ENCODE data around the gene LIMCH1.

LIMCH1 gene

DNA sequence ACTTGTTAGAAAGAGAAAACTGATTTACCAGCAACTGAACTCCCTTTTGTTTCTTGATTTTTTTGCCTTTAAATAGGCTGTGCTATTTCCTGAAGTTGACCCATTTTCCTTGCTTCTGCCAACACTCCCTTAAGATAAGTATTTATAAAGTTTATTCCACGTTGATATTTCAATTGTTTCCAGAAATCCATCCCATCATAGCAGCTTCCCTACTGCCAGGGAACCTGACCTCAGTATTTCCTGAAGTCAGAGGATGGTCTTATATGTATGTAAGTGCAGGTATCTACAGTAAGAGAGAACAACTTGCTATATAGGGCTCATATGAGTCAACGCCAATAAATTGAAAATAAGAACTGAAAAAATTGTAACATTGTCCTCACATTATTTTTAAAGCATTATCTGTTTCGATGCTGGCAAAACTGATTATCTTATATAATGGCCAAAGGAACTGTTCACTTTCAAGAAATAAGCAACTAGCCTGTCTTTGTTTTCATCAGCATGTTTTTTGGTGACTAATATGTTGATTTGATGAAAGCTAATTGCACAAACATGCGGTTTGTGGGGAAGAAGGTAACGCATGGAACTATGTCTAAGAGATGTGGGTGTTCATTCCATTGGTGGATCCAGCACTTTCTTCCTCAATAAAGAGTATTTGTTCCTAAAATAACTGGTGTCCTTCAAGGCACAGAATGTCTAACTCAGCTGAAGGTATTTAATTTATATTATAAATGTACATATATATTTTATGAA is 4.7 kb downstream of the LIMCH1 start:
- in situ Hi-C loops (cut with HindIII; ENCODE audit: low sequenced_read_pairs) = no loop called here
- DNase-seq (ENCODE audit: low read depth, low spot score) = no peak
- TF ChIP-seq, protein P1, sequence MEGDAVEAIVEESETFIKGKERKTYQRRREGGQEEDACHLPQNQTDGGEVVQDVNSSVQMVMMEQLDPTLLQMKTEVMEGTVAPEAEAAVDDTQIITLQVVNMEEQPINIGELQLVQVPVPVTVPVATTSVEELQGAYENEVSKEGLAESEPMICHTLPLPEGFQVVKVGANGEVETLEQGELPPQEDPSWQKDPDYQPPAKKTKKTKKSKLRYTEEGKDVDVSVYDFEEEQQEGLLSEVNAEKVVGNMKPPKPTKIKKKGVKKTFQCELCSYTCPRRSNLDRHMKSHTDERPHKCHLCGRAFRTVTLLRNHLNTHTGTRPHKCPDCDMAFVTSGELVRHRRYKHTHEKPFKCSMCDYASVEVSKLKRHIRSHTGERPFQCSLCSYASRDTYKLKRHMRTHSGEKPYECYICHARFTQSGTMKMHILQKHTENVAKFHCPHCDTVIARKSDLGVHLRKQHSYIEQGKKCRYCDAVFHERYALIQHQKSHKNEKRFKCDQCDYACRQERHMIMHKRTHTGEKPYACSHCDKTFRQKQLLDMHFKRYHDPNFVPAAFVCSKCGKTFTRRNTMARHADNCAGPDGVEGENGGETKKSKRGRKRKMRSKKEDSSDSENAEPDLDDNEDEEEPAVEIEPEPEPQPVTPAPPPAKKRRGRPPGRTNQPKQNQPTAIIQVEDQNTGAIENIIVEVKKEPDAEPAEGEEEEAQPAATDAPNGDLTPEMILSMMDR (IDR thresholded peaks at IDR 0.05; ENCODE audit: low read depth, low read length) = no peak
- no peak overlapping the region for H3K4me3 ChIP-seq (ENCODE audit: low read depth, low read length)

DNA sequence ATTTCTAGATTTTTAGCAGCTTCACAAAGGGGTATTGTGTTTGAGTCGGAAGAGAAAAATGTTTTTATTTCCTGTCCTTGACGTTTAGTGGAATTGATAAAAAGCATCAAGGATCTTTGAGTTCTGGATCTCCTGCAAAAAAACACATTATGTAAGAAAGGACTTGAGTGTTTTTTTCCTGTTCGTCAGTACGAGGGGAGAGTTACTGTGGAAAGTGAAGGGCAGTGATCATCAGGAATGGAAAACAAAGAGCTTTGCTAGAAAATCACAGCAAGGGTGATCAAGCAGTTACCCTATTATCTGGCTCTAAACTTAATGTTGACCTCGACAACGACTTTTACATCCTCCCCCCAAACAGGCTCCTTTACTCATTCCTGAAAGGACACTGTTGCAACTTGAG is 7.3 kb downstream of the LIMCH1 start:
- TF ChIP-seq, protein P1 (IDR thresholded peaks at IDR 0.05; ENCODE audit: low read depth, low read length) = no peak
- H3K4me3 ChIP-seq (ENCODE audit: low read depth, low read length) = no peak overlapping the region
- in situ Hi-C loops (cut with HindIII; ENCODE audit: low sequenced_read_pairs) = no loop called here
- no peak for DNase-seq (ENCODE audit: low read depth, low spot score)

GRCh38 chr4:41546638-41547037 is 8.7 kb downstream of the LIMCH1 start:
- no peak for DNase-seq (ENCODE audit: low read depth, low spot score)
- TF ChIP-seq, protein P1 (IDR thresholded peaks at IDR 0.05; ENCODE audit: low read depth, low read length) = no peak
- H3K4me3 ChIP-seq (ENCODE audit: low read depth, low read length) = no peak overlapping the region
- in situ Hi-C loops (cut with HindIII; ENCODE audit: low sequenced_read_pairs) = no loop called here

DNA sequence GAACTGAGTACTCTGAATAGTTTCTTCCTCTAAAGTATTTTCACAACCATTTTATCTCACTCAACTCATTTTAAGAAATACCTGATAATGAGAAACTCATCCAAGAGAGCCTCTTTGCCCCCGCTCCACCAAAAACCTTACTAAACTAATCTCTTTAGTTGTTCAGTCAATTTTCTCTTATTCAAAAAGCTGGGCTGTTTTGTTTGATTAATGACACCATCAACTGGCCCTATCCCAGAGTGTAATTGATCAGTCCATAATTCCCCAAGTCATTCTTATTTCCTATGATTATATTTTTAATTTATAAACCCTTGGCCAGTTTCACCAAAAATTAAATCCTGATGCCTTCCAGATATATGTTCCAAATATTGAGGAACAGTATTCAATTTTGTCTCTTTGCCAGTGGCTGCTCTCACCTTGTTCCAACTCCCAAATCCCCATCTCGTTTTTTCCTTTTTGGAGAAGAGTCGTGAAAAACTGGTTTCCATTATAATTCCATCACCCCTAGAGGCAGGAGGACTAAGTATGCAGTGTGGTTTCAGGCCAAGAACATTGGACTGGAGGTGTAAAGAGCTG is 10.4 kb downstream of the LIMCH1 start:
- TF ChIP-seq, protein P1 (IDR thresholded peaks at IDR 0.05; ENCODE audit: low read depth, low read length) = no peak
- H3K4me3 ChIP-seq (ENCODE audit: low read depth, low read length) = no peak overlapping the region
- in situ Hi-C loops (cut with HindIII; ENCODE audit: low sequenced_read_pairs) = no loop called here
- DNase-seq (ENCODE audit: low read depth, low spot score) = no peak

- TF ChIP-seq, protein P1 (IDR thresholded peaks at IDR 0.05; ENCODE audit: low read depth, low read length) = no peak
- no peak for DNase-seq (ENCODE audit: low read depth, low spot score)
- no peak overlapping the region for H3K4me3 ChIP-seq (ENCODE audit: low read depth, low read length)
- in situ Hi-C loops (cut with HindIII; ENCODE audit: low sequenced_read_pairs) = no loop called here
These were observed 11.5 kb downstream of the LIMCH1 start for GRCh38 chr4:41549478-41549877.

GRCh38 chr4:41550308-41550707 is 12.4 kb downstream of the LIMCH1 start:
- no peak overlapping the region for H3K4me3 ChIP-seq (ENCODE audit: low read depth, low read length)
- DNase-seq (ENCODE audit: low read depth, low spot score) = no peak
- TF ChIP-seq, protein P1 (IDR thresholded peaks at IDR 0.05; ENCODE audit: low read depth, low read length) = no peak
- in situ Hi-C loops (cut with HindIII; ENCODE audit: low sequenced_read_pairs) = no loop called here
